GM12801 (cell line): Measurements from ENCODE around the gene ZG16B.

ENCODE experiments used
- TF ChIP-seq, protein P1 (sequence below): IDR thresholded peaks from one replicate; pipeline ENCODE4 v1.5.1; 2011; ENCODE audit warnings: control low read depth; ENCODE audit not compliant: insufficient read length; ENCODE audit errors: extremely low read depth

The ZG16B gene

GRCh38 chr16:2867987-2868789 lies 38.1 kb downstream of the ZG16B start:
- TF ChIP-seq, protein P1, sequence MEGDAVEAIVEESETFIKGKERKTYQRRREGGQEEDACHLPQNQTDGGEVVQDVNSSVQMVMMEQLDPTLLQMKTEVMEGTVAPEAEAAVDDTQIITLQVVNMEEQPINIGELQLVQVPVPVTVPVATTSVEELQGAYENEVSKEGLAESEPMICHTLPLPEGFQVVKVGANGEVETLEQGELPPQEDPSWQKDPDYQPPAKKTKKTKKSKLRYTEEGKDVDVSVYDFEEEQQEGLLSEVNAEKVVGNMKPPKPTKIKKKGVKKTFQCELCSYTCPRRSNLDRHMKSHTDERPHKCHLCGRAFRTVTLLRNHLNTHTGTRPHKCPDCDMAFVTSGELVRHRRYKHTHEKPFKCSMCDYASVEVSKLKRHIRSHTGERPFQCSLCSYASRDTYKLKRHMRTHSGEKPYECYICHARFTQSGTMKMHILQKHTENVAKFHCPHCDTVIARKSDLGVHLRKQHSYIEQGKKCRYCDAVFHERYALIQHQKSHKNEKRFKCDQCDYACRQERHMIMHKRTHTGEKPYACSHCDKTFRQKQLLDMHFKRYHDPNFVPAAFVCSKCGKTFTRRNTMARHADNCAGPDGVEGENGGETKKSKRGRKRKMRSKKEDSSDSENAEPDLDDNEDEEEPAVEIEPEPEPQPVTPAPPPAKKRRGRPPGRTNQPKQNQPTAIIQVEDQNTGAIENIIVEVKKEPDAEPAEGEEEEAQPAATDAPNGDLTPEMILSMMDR, result no peak

DNA sequence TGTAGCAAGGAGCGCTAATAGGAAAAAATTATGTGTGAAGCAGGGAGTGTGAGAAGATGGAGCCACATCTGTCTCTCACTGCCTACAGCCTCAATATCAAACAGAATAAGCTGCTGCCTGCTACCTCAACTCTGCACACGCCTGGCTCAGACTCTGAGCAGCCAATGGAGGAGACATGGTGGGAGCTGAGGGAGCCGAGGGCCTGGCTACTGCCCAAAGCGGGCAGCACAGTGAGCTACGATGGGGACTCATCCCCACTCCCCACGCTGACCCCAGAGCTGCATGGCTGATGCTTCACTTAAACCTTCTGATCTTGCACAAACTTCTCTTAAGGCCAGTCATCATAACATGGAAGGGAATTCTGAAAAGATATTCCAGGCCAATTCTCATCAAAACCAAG lies 41.8 kb downstream of the ZG16B start:
- TF ChIP-seq, protein P1, result no peak

DNA sequence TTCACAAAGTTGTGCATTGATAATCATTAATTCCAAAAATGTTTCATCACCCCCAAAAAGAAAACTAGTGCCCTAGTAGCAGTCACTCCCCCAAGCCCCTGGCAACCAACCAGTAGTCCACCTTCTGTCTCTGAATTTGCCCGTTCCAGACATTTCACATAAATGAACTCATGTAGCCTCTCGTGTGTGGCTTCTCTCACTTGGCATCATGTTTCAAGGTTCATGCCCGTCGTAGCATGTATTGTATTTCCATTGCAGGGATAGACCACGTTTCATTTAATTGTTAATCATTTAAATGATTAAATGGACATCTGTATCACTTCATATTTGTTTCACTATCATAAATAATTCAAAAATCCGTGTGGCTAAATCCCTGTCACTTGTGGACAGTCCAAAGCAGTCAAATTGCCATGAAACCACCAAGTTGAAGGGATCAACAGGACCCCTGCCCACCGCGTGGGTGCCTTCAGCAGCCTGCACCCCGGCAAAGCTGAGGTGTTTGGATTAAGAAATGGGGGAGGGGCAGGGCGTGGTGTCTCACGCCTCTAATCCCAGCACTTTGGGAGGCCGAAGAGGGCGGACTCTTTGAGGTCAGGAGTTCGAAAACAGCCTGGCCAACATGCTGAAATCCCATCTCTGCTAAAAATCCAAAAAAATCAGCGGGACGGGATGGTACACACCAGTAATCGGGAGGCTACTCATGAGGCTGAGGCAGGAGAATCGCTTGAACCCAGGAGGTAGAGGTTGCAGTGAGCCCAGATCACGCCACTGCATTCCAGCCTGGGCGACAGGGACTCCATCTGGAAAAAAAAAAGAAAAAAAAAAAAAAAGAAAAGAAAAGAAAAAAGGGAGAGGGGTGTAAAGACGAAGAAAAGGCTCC lies 44.2 kb downstream of the ZG16B start:
- TF ChIP-seq, protein P1, result no peak

DNA sequence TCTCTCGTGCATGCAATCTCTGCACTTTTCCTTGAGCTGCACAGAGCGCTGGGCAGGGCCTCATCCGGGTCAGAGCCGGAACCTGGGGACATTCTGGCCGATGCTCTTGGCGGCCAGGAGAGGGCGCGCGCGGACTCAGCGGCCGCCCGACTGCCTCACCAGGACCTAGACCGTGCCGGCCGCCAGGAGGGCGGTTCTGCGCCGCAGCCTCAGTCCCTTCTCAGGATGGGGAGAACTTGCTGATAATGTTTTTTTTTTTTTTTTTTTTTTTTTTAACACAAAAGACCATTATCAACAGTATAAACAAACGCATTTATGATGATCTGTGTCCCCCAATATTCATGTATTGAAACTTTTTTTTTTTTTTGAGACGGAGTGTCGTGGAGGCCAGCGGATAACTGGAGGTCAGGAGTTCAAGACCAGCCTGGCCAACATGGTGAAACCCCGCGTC lies 44.8 kb downstream of the ZG16B start:
- TF ChIP-seq, protein P1, result no peak

GRCh38 chr16:2879854-2880508 lies 49.9 kb downstream of the ZG16B start:
- TF ChIP-seq, protein P1, result no peak
